ENCODE data around the gene SNX33. TPM values are rescaled to one million over a fixed set of nuclear protein-coding genes. Genes with fewer than 3 reads are reported as not detected.

The SNX33 gene, protein sequence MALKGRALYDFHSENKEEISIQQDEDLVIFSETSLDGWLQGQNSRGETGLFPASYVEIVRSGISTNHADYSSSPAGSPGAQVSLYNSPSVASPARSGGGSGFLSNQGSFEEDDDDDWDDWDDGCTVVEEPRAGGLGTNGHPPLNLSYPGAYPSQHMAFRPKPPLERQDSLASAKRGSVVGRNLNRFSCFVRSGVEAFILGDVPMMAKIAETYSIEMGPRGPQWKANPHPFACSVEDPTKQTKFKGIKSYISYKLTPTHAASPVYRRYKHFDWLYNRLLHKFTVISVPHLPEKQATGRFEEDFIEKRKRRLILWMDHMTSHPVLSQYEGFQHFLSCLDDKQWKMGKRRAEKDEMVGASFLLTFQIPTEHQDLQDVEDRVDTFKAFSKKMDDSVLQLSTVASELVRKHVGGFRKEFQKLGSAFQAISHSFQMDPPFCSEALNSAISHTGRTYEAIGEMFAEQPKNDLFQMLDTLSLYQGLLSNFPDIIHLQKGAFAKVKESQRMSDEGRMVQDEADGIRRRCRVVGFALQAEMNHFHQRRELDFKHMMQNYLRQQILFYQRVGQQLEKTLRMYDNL
- total RNA-seq (12.3 TPM), polyA plus RNA-seq (ENCODE audit: insufficient read depth in 1 of 8, insufficient read length in 8 of 8, low replicate concordance in 1 of 8) (10 to 100 TPM; 11.5 to 21.3 (median 15.8) TPM)
- long read RNA-seq, donor 1, full-length matches to known transcripts = 1 of 1 reads
- long read RNA-seq, donor 1, partial matches to known transcripts = 0 of 1 reads
- long read RNA-seq, donor 1, other reads (novel, unspliced or antisense) = 0 of 1 reads
- long read RNA-seq, donor 2, full-length matches to known transcripts = 2 of 2 reads
- long read RNA-seq, donor 2, partial matches to known transcripts = 0 of 2 reads
- long read RNA-seq, donor 2, other reads (novel, unspliced or antisense) = 0 of 2 reads
- long read RNA-seq, donor 3, full-length matches to known transcripts = 5 of 5 reads
- long read RNA-seq, donor 3, partial matches to known transcripts = 0 of 5 reads
- long read RNA-seq, donor 3, other reads (novel, unspliced or antisense) = 0 of 5 reads
- long read RNA-seq, donor 4, full-length matches to known transcripts = 5 of 5 reads
- long read RNA-seq, donor 4, partial matches to known transcripts = 0 of 5 reads
- long read RNA-seq, donor 4, other reads (novel, unspliced or antisense) = 0 of 5 reads
- long read RNA-seq, donor 5, full-length matches to known transcripts = 9 of 122 reads
- long read RNA-seq, donor 5, partial matches to known transcripts = 113 of 122 reads
- long read RNA-seq, donor 5, other reads (novel, unspliced or antisense) = 0 of 122 reads
- long read RNA-seq, donor 6, full-length matches to known transcripts = 3 of 3 reads
- long read RNA-seq, donor 6, partial matches to known transcripts = 0 of 3 reads
- long read RNA-seq, donor 6, other reads (novel, unspliced or antisense) = 0 of 3 reads
- long read RNA-seq, donor 7, full-length matches to known transcripts = 11 of 11 reads
- long read RNA-seq, donor 7, partial matches to known transcripts = 0 of 11 reads
- long read RNA-seq, donor 7, other reads (novel, unspliced or antisense) = 0 of 11 reads
- long read RNA-seq, donor 8, full-length matches to known transcripts = 1 of 1 reads
- long read RNA-seq, donor 8, partial matches to known transcripts = 0 of 1 reads
- long read RNA-seq, donor 8, other reads (novel, unspliced or antisense) = 0 of 1 reads
- long read RNA-seq, donor 9, full-length matches to known transcripts = 2 of 2 reads
- long read RNA-seq, donor 9, partial matches to known transcripts = 0 of 2 reads
- long read RNA-seq, donor 9, other reads (novel, unspliced or antisense) = 0 of 2 reads
- long read RNA-seq, donor 10, full-length matches to known transcripts = 6 of 6 reads
- long read RNA-seq, donor 10, partial matches to known transcripts = 0 of 6 reads
- long read RNA-seq, donor 10, other reads (novel, unspliced or antisense) = 0 of 6 reads
- long read RNA-seq, donor 11, full-length matches to known transcripts = 5 of 5 reads
- long read RNA-seq, donor 11, partial matches to known transcripts = 0 of 5 reads
- long read RNA-seq, donor 11, other reads (novel, unspliced or antisense) = 0 of 5 reads

DNA sequence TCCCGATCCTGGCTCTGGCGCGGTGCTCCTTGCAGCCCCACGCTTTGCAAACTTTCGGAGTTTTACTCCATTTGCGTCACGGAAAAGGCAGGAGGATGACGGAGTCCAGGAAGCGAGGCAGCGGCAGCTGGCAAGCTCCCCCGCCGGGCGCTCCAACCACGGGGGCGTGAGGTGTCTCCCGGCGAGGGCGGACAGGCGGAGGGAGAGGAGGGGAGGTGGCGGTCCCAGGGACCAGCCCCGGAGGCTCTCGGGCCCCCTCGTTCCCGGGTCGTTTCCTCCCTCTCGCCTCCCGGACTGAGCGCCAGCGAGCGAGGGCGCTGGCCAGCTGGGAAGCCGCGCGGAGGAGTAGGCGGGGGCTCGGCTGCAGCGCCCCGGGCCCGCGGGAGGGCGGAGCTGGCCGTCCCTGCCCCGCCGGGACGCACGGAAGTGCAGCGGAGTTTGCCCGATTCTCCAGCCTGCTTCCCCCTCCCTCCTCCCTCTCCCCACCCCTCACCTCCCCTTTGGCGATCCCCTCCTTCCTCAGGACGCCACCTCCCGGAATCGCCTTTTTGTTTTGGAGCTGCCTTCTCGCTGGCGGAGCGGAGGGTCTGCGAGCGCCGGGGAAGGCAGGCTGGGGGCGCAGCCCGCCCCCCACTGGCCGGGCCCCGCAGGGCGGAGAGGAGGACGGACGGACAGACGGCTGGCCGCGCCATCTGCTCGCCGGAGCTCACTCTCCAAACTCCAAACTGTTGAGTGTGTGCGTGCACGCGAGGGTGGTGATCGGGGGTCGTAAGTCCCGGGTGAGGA lies at the start of gene SNX33:
Gene SNX33, plus strand, starts transcription at position 543 of the 786 bp plus-strand sequence. CDS start 1,191 bp downstream, outside the sequence.
- Histone ChIP-seq H3K9me3 (replicated peaks; ENCODE audit: control insufficient read depth, low read depth, low read length) (no peaks in the 10 kb centered on the region), H3K4me1 (ENCODE audit: control insufficient read depth, insufficient read depth, low read length) (peaks cover 53% of the 10 kb centered on the region), H3K4me3 (ENCODE audit: low read length) (peak within 1 kb of the TSS; percentile 91), H3K27me3 (ENCODE audit: control insufficient read depth, insufficient read depth, low read length) (no peaks in the 10 kb centered on the region), H3K36me3 (ENCODE audit: control insufficient read depth, insufficient read depth, low read length) (peaks cover 31% of the 10 kb centered on the region), H3K27ac (ENCODE audit: low read length) (peak within 1 kb of the TSS; percentile 97)
- peak; percentile 96 for DNase-seq
- WGBS (ENCODE audit: insufficient coverage) = under 1% methylated on average over 67 of the region's 76 CpGs

DNA sequence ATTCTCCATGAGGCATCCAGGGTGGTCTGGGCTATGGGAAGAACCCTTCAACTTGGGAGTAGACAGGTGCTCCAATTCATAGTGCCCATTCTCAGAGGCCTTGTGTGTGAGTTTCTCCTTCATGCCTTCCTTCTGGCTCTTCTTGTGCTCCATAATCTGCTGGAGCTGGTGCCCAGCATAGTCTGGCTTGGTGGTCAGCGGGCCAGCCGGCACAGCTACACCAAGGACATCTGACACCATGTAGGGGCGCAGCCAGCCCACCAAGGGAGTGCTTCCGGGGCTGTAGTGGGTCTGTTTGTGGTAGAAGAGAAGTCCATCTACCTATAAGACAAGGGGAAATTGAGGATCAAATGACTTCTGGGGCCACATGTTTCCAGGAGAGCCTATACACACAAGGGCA lies 49.4 kb upstream of the SNX33 start:
- no peak overlapping the region for H3K27ac ChIP-seq (ENCODE audit: low read length)
- no peak overlapping the region for H3K4me3 ChIP-seq (ENCODE audit: low read length)
- H3K9me3 ChIP-seq (replicated peaks; ENCODE audit: control insufficient read depth, low read depth, low read length) = no peaks in the 10 kb centered on the region
- peaks cover 81% of the 10 kb centered on the region for H3K36me3 ChIP-seq (ENCODE audit: control insufficient read depth, insufficient read depth, low read length)
- WGBS (ENCODE audit: insufficient coverage) = 100% methylated on average over 1 of the region's 4 CpGs
- H3K4me1 ChIP-seq (ENCODE audit: control insufficient read depth, insufficient read depth, low read length) = no peaks in the 10 kb centered on the region
- H3K27me3 ChIP-seq (ENCODE audit: control insufficient read depth, insufficient read depth, low read length) = no peaks in the 10 kb centered on the region
- DNase-seq = no peak

DNA sequence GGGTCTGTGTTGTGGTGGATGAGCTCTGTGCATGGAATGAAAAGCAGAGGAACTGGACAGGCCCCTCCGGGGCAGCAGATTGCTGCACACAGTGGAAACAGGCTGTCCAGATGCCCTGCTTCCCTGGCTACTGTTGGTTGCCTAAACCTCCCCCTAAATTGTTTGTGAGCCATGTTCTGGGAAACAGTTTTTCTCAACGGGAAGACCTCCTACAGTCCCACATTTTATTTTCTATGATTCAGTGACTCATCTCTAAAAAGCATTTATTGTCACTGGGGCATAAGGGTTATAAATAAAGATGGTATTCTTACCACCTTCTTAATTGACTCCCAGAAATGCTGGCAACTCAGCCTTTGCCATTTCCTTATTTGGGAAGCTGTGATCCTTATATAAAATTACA lies 48.3 kb upstream of the SNX33 start:
- no peak overlapping the region for H3K4me3 ChIP-seq (ENCODE audit: low read length)
- H3K36me3 ChIP-seq (ENCODE audit: control insufficient read depth, insufficient read depth, low read length) = peaks cover 78% of the 10 kb centered on the region
- H3K27me3 ChIP-seq (ENCODE audit: control insufficient read depth, insufficient read depth, low read length) = no peaks in the 10 kb centered on the region
- no peak overlapping the region for H3K27ac ChIP-seq (ENCODE audit: low read length)
- WGBS (ENCODE audit: insufficient coverage) = 100% methylated on average over 1 of the region's 2 CpGs
- no peak for DNase-seq
- H3K9me3 ChIP-seq (replicated peaks; ENCODE audit: control insufficient read depth, low read depth, low read length) = no peaks in the 10 kb centered on the region
- H3K4me1 ChIP-seq (ENCODE audit: control insufficient read depth, insufficient read depth, low read length) = no peaks in the 10 kb centered on the region

DNA sequence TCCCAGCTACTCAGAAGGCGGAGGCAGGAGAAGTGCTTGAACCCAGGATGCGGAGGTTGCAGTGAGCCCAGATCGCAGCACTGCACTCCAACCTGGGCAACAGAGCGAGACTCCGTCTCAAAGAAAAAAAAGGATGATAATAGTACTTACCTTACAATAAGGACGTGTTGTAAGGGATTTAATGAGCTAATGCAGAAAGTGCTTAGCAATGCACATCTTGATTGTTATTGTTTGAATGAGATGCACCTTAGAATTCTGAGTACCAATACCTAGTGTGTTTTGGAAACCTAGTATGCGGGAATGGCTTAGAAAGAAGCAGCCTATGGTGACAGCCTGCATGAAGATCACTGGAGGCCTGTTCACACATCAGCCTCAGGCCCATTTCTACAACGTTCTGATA lies 41.7 kb upstream of the SNX33 start:
- WGBS (ENCODE audit: insufficient coverage) = 80% methylated on average over 1 of the region's 8 CpGs
- Histone ChIP-seq H3K27ac (ENCODE audit: low read length) (no peak overlapping the region), H3K9me3 (replicated peaks; ENCODE audit: control insufficient read depth, low read depth, low read length) (no peaks in the 10 kb centered on the region), H3K4me1 (ENCODE audit: control insufficient read depth, insufficient read depth, low read length) (no peaks in the 10 kb centered on the region), H3K36me3 (ENCODE audit: control insufficient read depth, insufficient read depth, low read length) (peaks cover 78% of the 10 kb centered on the region), H3K27me3 (ENCODE audit: control insufficient read depth, insufficient read depth, low read length) (no peaks in the 10 kb centered on the region), H3K4me3 (ENCODE audit: low read length) (no peak overlapping the region)
- no peak for DNase-seq

DNA sequence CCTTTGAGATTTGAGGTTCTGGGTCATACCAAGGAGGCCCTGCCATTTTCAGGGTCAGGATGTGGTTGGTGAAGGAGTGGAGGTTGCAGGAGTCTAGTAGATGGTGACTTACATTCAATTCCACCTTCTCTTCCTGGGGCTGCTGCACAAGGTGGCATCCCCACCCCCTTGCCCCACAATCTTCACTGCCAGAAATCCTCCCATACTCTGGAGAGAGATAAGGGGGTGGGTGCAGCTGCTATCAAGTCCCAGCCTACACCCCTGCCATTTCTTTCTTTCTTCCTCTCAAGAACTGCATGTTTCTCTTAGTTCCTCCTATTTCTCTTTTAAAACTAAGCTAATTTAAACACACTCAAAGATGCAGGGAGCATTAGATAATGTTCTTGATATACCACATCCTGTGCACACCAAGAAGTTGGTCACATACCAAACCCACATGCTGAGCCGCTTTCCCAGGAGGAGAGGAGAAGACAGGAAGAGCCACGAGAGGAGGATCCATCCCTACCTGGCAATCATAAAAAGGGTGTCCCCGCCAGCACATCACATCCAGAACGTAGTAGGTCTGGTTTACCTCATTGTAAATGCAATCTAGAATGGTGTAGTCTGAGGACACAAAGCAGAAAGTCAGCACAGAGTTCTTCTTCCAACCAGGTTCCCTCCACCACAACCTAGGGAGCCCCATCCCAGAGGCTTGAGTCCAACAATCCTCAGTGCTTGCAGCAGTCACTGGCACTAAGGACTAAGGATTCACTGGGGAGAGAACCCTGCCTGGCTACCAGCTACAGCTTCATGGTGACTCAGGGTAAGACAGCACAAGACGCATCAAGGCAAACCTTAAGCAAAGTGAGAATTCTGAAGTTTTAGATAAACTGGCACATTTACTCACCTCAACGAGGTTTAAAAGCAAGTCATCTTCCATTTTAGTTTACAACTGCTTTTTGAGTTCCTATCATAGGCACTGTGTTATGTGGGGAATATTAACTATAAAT lies 40.7 kb upstream of the SNX33 start:
- Histone ChIP-seq H3K4me1 (ENCODE audit: control insufficient read depth, insufficient read depth, low read length) (no peaks in the 10 kb centered on the region), H3K27me3 (ENCODE audit: control insufficient read depth, insufficient read depth, low read length) (no peaks in the 10 kb centered on the region), H3K9me3 (replicated peaks; ENCODE audit: control insufficient read depth, low read depth, low read length) (no peaks in the 10 kb centered on the region), H3K36me3 (ENCODE audit: control insufficient read depth, insufficient read depth, low read length) (peaks cover 70% of the 10 kb centered on the region), H3K4me3 (ENCODE audit: low read length) (no peak overlapping the region), H3K27ac (ENCODE audit: low read length) (no peak overlapping the region)
- no peak for DNase-seq
- WGBS (ENCODE audit: insufficient coverage) = no CpG with 5 or more reads among the region's 6 CpGs

DNA sequence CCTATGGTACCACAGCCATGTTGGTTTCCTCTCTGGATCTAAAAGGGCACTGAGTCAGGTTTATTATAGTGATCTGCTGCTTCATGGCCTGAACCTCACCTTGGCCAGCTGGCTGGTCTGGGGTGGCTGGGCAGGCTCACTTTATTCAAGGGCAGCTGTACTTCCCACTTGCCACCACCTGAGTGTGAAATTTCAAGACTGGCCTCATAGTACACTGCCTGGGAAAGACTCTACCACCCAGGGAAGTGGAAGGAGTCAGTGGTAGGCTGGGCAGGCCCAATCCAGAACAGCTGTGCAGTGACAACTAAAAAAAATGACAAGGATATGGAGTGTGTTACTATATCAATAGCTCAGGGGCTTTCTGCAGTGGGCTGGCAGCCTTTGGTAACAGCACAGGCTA lies 30.9 kb upstream of the SNX33 start:
- peaks cover 17% of the 10 kb centered on the region for H3K4me1 ChIP-seq (ENCODE audit: control insufficient read depth, insufficient read depth, low read length)
- H3K27ac ChIP-seq (ENCODE audit: low read length) = no peak overlapping the region
- no peaks in the 10 kb centered on the region for H3K9me3 ChIP-seq (replicated peaks; ENCODE audit: control insufficient read depth, low read depth, low read length)
- no peaks in the 10 kb centered on the region for H3K27me3 ChIP-seq (ENCODE audit: control insufficient read depth, insufficient read depth, low read length)
- H3K4me3 ChIP-seq (ENCODE audit: low read length) = no peak overlapping the region
- peaks cover 69% of the 10 kb centered on the region for H3K36me3 ChIP-seq (ENCODE audit: control insufficient read depth, insufficient read depth, low read length)
- no peak for DNase-seq

DNA sequence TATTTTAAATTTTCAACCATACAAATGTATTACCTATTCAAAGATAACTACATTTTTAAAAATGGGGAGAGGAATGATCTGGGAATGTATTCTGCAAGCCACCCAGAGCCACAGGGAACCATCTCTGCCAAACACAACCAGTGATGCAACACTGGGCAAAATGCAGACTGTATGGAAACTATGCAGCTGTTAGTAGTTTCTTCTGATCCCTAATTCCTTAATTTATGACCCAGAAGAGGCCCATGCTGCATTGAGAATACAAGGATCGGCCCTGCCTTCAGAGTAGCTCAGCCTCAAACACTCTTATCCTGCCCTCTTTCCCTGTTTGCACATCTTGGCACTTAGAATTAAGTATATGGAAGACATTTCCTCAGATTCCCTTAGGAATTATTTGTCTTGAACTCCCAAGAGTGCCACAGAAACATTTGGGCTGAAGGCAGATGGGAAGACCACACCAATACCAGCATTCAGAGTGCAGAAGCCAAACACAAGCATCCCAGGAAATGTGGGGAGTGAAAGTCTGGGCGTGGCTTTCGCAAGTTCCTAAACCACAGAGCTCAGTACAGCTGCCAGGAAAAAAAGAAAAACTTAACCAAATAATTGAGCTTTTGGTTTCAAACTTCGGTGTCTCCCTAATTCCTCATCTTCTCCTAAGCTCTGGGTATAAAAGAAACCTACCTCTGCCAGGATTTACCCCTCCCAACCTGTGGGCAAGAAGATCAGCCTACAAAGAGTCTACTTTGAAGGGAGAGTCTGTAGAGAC lies 27.5 kb upstream of the SNX33 start:
- peak; percentile 97 for DNase-seq
- Histone ChIP-seq H3K27ac (ENCODE audit: low read length) (peak overlapping the region; percentile 91), H3K36me3 (ENCODE audit: control insufficient read depth, insufficient read depth, low read length) (peaks cover 54% of the 10 kb centered on the region), H3K4me3 (ENCODE audit: low read length) (peak overlapping the region; percentile 18), H3K4me1 (ENCODE audit: control insufficient read depth, insufficient read depth, low read length) (peaks cover 17% of the 10 kb centered on the region), H3K9me3 (replicated peaks; ENCODE audit: control insufficient read depth, low read depth, low read length) (no peaks in the 10 kb centered on the region), H3K27me3 (ENCODE audit: control insufficient read depth, insufficient read depth, low read length) (no peaks in the 10 kb centered on the region)
- no CpG with 5 or more reads among the region's 4 CpGs for WGBS (ENCODE audit: insufficient coverage)
